ENCODE measurements around the gene IL3.

- TF ChIP-seq MAX (IDR thresholded peaks at IDR 0.05), result no peak
- no peak for TF ChIP-seq YY1 (IDR thresholded peaks at IDR 0.05; ENCODE audit: low read depth)
- no peak for TF ChIP-seq TAF1 (IDR thresholded peaks at IDR 0.05; ENCODE audit: low read depth)
- no peak for TF ChIP-seq EP300 (IDR thresholded peaks at IDR 0.05; ENCODE audit: borderline replicate concordance)
- no peak for TF ChIP-seq REST (IDR thresholded peaks at IDR 0.05; ENCODE audit: low read depth)
- TF ChIP-seq TCF12 (IDR thresholded peaks at IDR 0.05; ENCODE audit: low read depth), result no peak
- TF ChIP-seq RAD21 (IDR thresholded peaks at IDR 0.05; ENCODE audit: low read depth), result no peak
- no peak for TF ChIP-seq ZBTB7A (IDR thresholded peaks at IDR 0.05; ENCODE audit: low read depth)
- no peak for TF ChIP-seq CEBPB (IDR thresholded peaks at IDR 0.05)
- no peak for TF ChIP-seq TEAD4 (IDR thresholded peaks at IDR 0.05)
Measured at GRCh38 chr5:132027027-132027426, 33.4 kb upstream of the IL3 start.

Measured in Ishikawa (cell line).